Nephron (organoid): ENCODE measurements around the gene NSL1.

Source experiments
- H3K27ac Mint-ChIP-seq, 3 experiments: 2 replicates each; pipeline ENCODE4 v1.8.0; 2020; ENCODE audit warnings: mixed read lengths in 3 of 3, mild to moderate bottlenecking in 2 of 3, moderate library complexity in 1 of 3
- H3K27me3 Mint-ChIP-seq: 2 replicates; pipeline ENCODE4 v1.8.0; 2021; ENCODE audit warnings: low read depth, mild to moderate bottlenecking, moderate library complexity, mixed read lengths
- H3K36me3 Mint-ChIP-seq: 2 replicates; pipeline ENCODE4 v1.8.0; 2020; ENCODE audit warnings: low read depth, mixed read lengths
- H3K4me1 Mint-ChIP-seq: 2 replicates; pipeline ENCODE4 v1.8.0; 2020; ENCODE audit warnings: mixed read lengths
- H3K4me3 Mint-ChIP-seq, 3 experiments: 2 replicates each; pipeline ENCODE4 v1.8.0; 2020; ENCODE audit warnings: mild to moderate bottlenecking in 3 of 3, mixed read lengths in 3 of 3, moderate library complexity in 2 of 3
- H3K9me3 Mint-ChIP-seq: 2 replicates; pipeline ENCODE4 v1.8.0; 2020; ENCODE audit warnings: mixed read lengths
- TF ChIP-seq, protein P1 (sequence below), 3 experiments: fragments of 200-600 bp; sonication (generic); IDR thresholded peaks; one replicate each; pipeline ENCODE4 v1.5.0; 2021; ENCODE audit warnings: antibody characterized with exemption in 3 of 3; ENCODE audit not compliant: unreplicated experiment in 3 of 3

NSL1 gene

DNA sequence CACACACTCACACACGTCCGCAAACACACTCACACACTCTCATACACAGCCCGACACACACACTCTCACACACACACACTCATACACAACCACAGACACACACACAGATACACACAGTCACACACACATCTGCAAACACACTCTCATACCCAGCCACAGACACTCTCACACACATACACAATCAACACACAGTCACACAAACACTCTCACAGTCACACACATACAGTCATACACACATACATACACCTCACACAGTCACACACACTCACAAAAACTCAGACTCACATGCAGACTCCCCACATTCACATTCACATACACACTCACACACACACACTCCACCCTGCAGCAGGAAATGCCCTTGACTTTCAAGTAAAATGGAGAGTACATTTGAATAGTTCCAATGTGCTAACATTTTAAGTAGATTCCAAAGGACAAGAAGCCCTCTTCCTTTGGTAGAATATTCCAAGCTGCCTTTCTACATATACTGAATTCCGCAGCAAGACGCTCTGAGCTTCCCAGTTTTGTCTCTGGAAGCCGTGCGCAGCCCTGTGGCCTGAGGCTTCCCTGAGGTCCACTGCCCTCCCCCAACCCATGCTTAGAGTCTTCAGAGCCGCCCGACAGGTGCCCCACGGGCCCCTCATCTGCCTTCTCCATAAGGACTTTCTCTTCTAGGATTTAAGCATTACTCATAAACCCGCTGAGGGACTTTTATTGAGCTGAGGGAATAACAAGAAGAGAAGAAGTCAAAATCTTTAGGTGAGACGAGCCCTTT, 101.6 kb downstream of the NSL1 start:
- H3K27me3 Mint-ChIP-seq = peaks cover 19% of the 10 kb centered on the region
- H3K9me3 Mint-ChIP-seq = no peaks in the 10 kb centered on the region
- H3K27ac Mint-ChIP-seq = no peak overlapping the region
- no peaks in the 10 kb centered on the region for H3K36me3 Mint-ChIP-seq
- H3K4me3 Mint-ChIP-seq = no peak overlapping the region
- H3K4me1 Mint-ChIP-seq = no peaks in the 10 kb centered on the region
- TF ChIP-seq, protein P1, sequence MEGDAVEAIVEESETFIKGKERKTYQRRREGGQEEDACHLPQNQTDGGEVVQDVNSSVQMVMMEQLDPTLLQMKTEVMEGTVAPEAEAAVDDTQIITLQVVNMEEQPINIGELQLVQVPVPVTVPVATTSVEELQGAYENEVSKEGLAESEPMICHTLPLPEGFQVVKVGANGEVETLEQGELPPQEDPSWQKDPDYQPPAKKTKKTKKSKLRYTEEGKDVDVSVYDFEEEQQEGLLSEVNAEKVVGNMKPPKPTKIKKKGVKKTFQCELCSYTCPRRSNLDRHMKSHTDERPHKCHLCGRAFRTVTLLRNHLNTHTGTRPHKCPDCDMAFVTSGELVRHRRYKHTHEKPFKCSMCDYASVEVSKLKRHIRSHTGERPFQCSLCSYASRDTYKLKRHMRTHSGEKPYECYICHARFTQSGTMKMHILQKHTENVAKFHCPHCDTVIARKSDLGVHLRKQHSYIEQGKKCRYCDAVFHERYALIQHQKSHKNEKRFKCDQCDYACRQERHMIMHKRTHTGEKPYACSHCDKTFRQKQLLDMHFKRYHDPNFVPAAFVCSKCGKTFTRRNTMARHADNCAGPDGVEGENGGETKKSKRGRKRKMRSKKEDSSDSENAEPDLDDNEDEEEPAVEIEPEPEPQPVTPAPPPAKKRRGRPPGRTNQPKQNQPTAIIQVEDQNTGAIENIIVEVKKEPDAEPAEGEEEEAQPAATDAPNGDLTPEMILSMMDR (IDR thresholded peaks at IDR 0.05; ENCODE audit: unreplicated experiment in 3 of 3) = no peak

DNA sequence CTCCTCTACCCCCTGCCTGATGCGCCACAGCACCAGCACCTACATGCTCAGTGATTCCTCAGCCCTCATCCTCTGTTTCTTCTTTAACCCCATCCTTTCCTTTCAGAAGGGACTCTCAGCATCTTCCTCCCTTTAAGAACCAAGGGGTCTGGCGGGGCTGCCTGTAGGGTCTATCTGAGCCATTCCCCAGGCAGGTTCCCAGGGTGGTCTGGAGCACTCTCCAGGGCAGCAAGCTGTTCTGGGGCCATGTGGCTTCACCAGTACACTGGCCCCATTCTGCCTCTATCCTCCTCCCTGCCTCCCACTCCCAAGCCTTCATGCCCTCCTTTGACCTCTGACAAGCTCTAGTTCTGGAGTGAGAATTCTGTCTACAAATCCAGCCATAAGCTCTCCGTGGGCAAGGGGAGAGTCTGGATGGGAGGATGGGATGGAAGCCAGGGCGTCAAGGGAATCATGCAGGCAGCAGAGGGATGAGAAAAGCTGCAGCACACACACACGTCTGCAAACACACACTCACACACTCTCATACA, 102.3 kb downstream of the NSL1 start:
- Mint-ChIP-seq H3K4me1 (no peaks in the 10 kb centered on the region), H3K27ac (no peak overlapping the region), H3K27me3 (peaks cover 12% of the 10 kb centered on the region), H3K9me3 (no peaks in the 10 kb centered on the region), H3K36me3 (no peaks in the 10 kb centered on the region), H3K4me3 (no peak overlapping the region)
- TF ChIP-seq, protein P1 (IDR thresholded peaks at IDR 0.05; ENCODE audit: unreplicated experiment in 3 of 3) = no peak

DNA sequence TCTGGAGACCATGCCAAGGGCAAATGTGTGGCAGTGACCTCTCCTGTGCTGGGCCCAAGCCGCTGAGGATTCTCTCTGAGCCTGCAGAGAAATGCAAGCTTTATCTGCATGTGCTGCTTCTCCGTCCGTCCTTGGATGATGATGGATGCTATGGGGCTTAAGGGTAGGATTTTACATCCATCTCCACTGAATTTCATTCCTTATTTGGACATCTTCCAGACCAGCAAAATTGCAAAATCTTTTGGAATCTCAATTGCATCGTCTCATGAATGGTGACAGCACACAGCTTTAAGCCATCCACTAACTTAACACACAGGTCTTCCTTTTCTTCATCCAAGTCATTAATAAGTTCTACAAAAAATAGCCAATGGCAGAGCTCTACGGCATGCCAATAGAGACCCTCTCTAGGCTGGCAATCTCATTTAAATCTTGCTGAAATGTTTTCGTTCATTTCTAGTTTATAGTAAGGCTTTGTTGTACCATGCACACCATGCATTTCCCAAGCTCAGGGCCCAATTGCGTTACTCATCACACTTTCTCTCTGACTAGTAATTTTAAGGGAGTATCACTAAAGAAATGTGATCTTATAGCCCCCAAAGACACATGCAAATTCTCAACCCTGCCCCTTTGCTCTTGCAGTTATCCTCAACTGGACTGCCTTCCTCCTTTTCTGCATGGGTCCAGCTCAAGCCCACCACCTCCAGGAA, 103.1 kb downstream of the NSL1 start:
- H3K4me3 Mint-ChIP-seq = no peak overlapping the region
- no peaks in the 10 kb centered on the region for H3K9me3 Mint-ChIP-seq
- H3K27ac Mint-ChIP-seq = no peak overlapping the region
- H3K4me1 Mint-ChIP-seq = no peaks in the 10 kb centered on the region
- no peaks in the 10 kb centered on the region for H3K36me3 Mint-ChIP-seq
- H3K27me3 Mint-ChIP-seq = peaks cover 5% of the 10 kb centered on the region
- TF ChIP-seq, protein P1 (IDR thresholded peaks at IDR 0.05; ENCODE audit: unreplicated experiment in 3 of 3) = no peak

DNA sequence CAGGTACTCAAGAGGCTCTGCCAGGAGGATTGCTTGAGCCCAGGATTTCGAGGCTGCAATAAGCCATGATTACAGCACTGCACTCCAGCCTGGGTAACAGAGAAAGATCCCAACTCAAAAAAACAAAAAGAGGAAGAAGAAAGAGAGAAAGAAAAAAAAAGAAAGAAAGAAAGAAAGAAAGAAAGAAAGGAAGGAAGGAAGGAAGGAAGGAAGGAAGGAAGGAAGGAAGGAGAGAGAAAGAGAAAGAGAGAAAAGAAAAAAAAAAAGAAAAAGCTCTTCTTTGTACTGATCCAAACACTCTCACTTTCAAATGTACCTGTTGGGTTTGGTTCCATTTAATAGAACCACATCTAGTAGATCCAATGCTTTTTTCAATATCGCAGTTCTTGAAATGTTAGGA, 103.8 kb downstream of the NSL1 start:
- no peaks in the 10 kb centered on the region for H3K27me3 Mint-ChIP-seq
- no peaks in the 10 kb centered on the region for H3K36me3 Mint-ChIP-seq
- H3K4me1 Mint-ChIP-seq = no peaks in the 10 kb centered on the region
- H3K27ac Mint-ChIP-seq = no peak overlapping the region
- no peak overlapping the region for H3K4me3 Mint-ChIP-seq
- TF ChIP-seq, protein P1 (IDR thresholded peaks at IDR 0.05; ENCODE audit: unreplicated experiment in 3 of 3) = no peak
- H3K9me3 Mint-ChIP-seq = no peaks in the 10 kb centered on the region

DNA sequence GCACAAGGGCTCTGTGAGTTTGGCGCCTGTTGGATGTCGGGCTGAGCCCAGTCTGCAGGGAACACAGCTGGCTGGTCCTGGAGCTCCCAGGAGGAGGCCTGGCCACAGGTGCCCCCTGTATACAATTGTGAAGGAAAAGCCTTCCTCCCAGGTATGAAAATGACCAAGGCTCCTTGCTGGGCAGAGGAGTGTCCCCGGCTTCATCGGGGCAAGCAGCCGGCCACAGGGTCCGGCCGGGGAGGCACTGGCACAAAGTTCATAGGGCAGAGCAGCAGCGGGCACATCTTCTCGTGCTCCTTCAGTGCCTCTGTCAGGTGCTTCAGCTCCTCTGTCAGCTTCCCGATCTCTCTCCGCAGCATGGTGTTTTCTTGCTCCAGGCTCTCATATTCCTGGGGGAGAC, 105.0 kb downstream of the NSL1 start:
- Mint-ChIP-seq H3K36me3 (no peaks in the 10 kb centered on the region), H3K27me3 (no peaks in the 10 kb centered on the region), H3K27ac (no peak overlapping the region), H3K4me3 (no peak overlapping the region), H3K9me3 (no peaks in the 10 kb centered on the region), H3K4me1 (no peaks in the 10 kb centered on the region)
- TF ChIP-seq, protein P1 (IDR thresholded peaks at IDR 0.05; ENCODE audit: unreplicated experiment in 3 of 3) = no peak
